ENCODE measurements around the gene KCNIP4.

GRCh38 chr4:21203416-21203815 lies 745.2 kb downstream of the KCNIP4 start:
- TF ChIP-seq CTCF (IDR thresholded peaks at IDR 0.05) (no peak), POLR2A (IDR thresholded peaks at IDR 0.05) (no peak)
